HepG2 (cell line): ENCODE results near the gene PRKG1. TPM values are rescaled to one million over a fixed set of nuclear protein-coding genes. Genes with fewer than 3 reads are reported as not detected.

Experiments
- ATAC-seq: fragments of 200-7000 bp; cut with Tn5 transposase; 3 replicates; pipeline ENCODE4 v1.9.1; 2020; ENCODE audit warnings: mild to moderate bottlenecking, moderate library complexity
- BruUV-seq: library from RNA; stranded (reverse); fragments of 400-500 nt; replicated peaks from 2 replicates; lab custom pipeline; 2021; lab: Mats Ljungman, UMichigan
- CTCF ChIA-PET: fragments of 300-600 bp; formaldehyde crosslinking; extraction: SDS; loops from one replicate; lab custom pipeline; 2021; ENCODE audit warnings: low total read pairs, inconsistent platforms, low intra/inter-chr PET ratio; lab: Yijun Ruan, JAX
- POLR2A ChIA-PET: fragments of 350-600 bp; sonication (Branson Sonifier 250); formaldehyde crosslinking; loops from one replicate; lab custom pipeline; 2020; ENCODE audit warnings: antibody characterized with exemption, inconsistent platforms; lab: Yijun Ruan, JAX
- DNase-seq: peaks from one replicate; pipeline ENCODE4 v3.0.0-alpha.2; 2015; ENCODE audit warnings: low spot score
- FAIRE-seq: peaks from 3 replicates; lab custom pipeline; 2011; peaks lifted over from hg19 to GRCh38; lab: Jason Lieb, UNC
- H2AFZ ChIP-seq: one replicate; pipeline ENCODE4 v1.6.1; 2011; ENCODE audit warnings: low read length, inconsistent platforms
- H3K27ac ChIP-seq: fragments of 300-600 bp; 3 replicates; pipeline ENCODE4 v1.8.0; 2011; ENCODE audit warnings: mixed run types, mild to moderate bottlenecking, mixed read lengths, low read length, inconsistent platforms; ENCODE audit not compliant: insufficient read depth; ENCODE audit errors: extremely low read length
- H3K27me3 ChIP-seq, 2 experiments: fragments of 200-600 bp in 1 of 2; 2 replicates in 1 of 2; 3 replicates in 1 of 2; pipeline versions ENCODE4 v1.6.0 to v1.8.0; 2011; ENCODE audit warnings: low read length in 2 of 2, mild to moderate bottlenecking in 2 of 2, moderate library complexity in 2 of 2, inconsistent platforms in 1 of 2; ENCODE audit not compliant: insufficient read depth in 2 of 2, control insufficient read depth in 1 of 2
- H3K36me3 ChIP-seq, 2 experiments: fragments of 200-600 bp in 1 of 2; replicated peaks in 1 of 2; 2 replicates in 1 of 2; 3 replicates in 1 of 2; pipeline versions ENCODE4 v1.5.1 to v1.8.0; 2011; ENCODE audit warnings: low read length in 2 of 2, inconsistent platforms in 1 of 2; ENCODE audit not compliant: insufficient read depth in 2 of 2, control insufficient read depth in 1 of 2
- H3K4me1 ChIP-seq: 2 replicates; pipeline ENCODE4 v1.5.1; 2012; ENCODE audit warnings: low read length, inconsistent platforms; ENCODE audit not compliant: insufficient read depth
- H3K4me2 ChIP-seq: 2 replicates; pipeline ENCODE4 v1.6.0; 2011; ENCODE audit warnings: low read depth, low read length, inconsistent platforms
- H3K4me3 ChIP-seq, 3 experiments: fragments of 200-600 bp in 1 of 3; sonication (generic), shearing (Covaris generic) in 1 of 3; replicated peaks in 1 of 3; 2 replicates each; pipeline ENCODE4 v1.5.1; 2011 to 2016; ENCODE audit warnings: low read length in 3 of 3, inconsistent platforms in 2 of 3, low read depth in 2 of 3, mild to moderate bottlenecking in 2 of 3, control low read depth in 1 of 3, mixed read lengths in 1 of 3; ENCODE audit not compliant: insufficient read depth in 1 of 3
- H3K79me2 ChIP-seq: one replicate; pipeline ENCODE4 v1.6.1; 2011; ENCODE audit warnings: low read length, inconsistent platforms; ENCODE audit not compliant: insufficient read depth
- H3K9ac ChIP-seq: 2 replicates; pipeline ENCODE4 v1.6.0; 2011; ENCODE audit warnings: mild to moderate bottlenecking, low read depth, low read length, inconsistent platforms; ENCODE audit not compliant: insufficient read depth
- H3K9me3 ChIP-seq: 2 replicates; pipeline ENCODE4 v1.5.1; 2012; ENCODE audit warnings: mild to moderate bottlenecking, low read length
- H4K20me1 ChIP-seq: 2 replicates; pipeline ENCODE4 v1.6.0; 2011; ENCODE audit warnings: inconsistent platforms, mild to moderate bottlenecking, low read length, moderate library complexity; ENCODE audit not compliant: insufficient read depth
- NR3C1 ChIP-seq: sonication (generic); formaldehyde crosslinking; IDR thresholded peaks from 2 replicates; pipeline ENCODE4 v1.4.0; 2020; ENCODE audit warnings: missing genetic modification reagents
- POLR2AphosphoS2 ChIP-seq: IDR thresholded peaks from 2 replicates; pipeline ENCODE4 v1.6.1; 2011; ENCODE audit warnings: low read depth, low read length, improper control_type of control experiment
- ZFP62 ChIP-seq: sonication (generic); formaldehyde crosslinking; IDR thresholded peaks from 2 replicates; pipeline ENCODE4 v1.4.0; 2020; ENCODE audit warnings: missing genetic modification reagents
- ZNF296 ChIP-seq: sonication (generic); formaldehyde crosslinking; conservative IDR thresholded peaks from 2 replicates; pipeline ENCODE4 v1.5.0; 2020; ENCODE audit warnings: mild to moderate bottlenecking, missing genetic modification reagents
- ZNF772 ChIP-seq: sonication (generic); formaldehyde crosslinking; IDR thresholded peaks from 2 replicates; pipeline ENCODE4 v1.5.0; 2020; ENCODE audit warnings: mild to moderate bottlenecking, missing genetic modification reagents
- WGBS: methylation state at CpG from one replicate; pipeline ENCODE4 v1.1.6; 2017; ENCODE audit warnings: low lambda C conversion rate; 5-methylcytosine and 5-hydroxymethylcytosine counted together
- in situ Hi-C: cut with HindIII; loops from 2 replicates; pipeline ENCODE4 v1.10.0; 2017; ENCODE audit warnings: low pct_unique_long_range_greater_than_20kb; ENCODE audit not compliant: extremely low pct_ligation_motif_present
- intact Hi-C: fragments of 100-400 bp; cut with micrococcal nuclease; formaldehyde crosslinking; loops from one replicate; pipeline ENCODE4 v1.10.0; 2022; ENCODE audit not compliant: unreplicated experiment
- polyA plus RNA-seq, 8 experiments: library from polyadenylated mRNA; depleted of rRNA in 3 of 8; stranded (reverse) in 7 of 8; unstranded in 1 of 8; fragments of >200 nt; fragmentation: Illumina TruSeq in 4 of 8; extraction: Trizol in 4 of 8; gene quantifications; 2 replicates each; pipeline versions ENCODE4 v1.2.1 to v1.2.3, GENCODE V29; 2011 to 2016; ENCODE audit warnings: low read depth in 4 of 8, missing spikeins in 1 of 8, mixed read lengths in 1 of 8; ENCODE audit not compliant: insufficient read depth in 1 of 8
- total RNA-seq, 5 experiments: library from RNA; depleted of rRNA; stranded (reverse); fragments of >200 nt; fragmentation: Illumina TruSeq; extraction: Trizol; gene quantifications; 2 replicates each; pipeline ENCODE4 v1.2.3, GENCODE V29; 2016; ENCODE audit warnings: low read depth in 1 of 5
- TF ChIP-seq, protein P1 (sequence below): sonication (generic); formaldehyde crosslinking; IDR thresholded peaks from 2 replicates; pipeline ENCODE4 v1.5.0; 2020; ENCODE audit warnings: mild to moderate bottlenecking, missing genetic modification reagents, moderate library complexity
- TF ChIP-seq, protein P2 (sequence below): sonication (generic); formaldehyde crosslinking; IDR thresholded peaks from 2 replicates; pipeline ENCODE4 v1.5.0; 2020; ENCODE audit warnings: missing genetic modification reagents
- TF ChIP-seq, protein P3 (sequence below): sonication (generic); formaldehyde crosslinking; IDR thresholded peaks from 2 replicates; pipeline ENCODE4 v1.5.1; 2020; ENCODE audit warnings: mild to moderate bottlenecking, missing genetic modification reagents, moderate library complexity
- TF ChIP-seq, protein P4 (sequence below): IDR thresholded peaks from 2 replicates; pipeline ENCODE4 v1.6.1; 2012; ENCODE audit warnings: low read depth, low read length, improper control_type of control experiment

The PRKG1 gene
- total and polyA plus RNA-seq, 2 of the 13 experiments (the other 11 are each of a cell fraction or from before 2014, with no cell fraction given): 0.01 TPM; not detected in 1

DNA sequence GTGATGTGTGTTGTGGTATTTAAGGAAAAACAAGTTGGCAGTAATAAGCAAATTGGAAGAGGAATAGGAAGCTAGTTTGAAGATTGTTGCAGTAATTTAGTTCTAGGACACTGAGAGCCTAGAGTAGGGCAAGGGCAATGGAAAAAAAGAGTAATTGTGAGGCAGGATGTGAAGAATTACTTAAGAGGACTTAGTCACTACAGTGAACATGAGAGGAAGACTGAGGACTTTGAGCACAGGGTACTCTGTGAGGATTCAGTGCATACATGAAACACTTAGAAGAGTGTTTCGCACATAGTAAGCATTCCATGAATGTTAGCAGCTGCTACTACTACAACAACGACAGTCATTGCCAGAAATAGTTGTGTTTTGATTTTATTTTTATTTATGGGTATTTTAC lies 1208.9 kb downstream of the PRKG1 start:
- H3K79me2 ChIP-seq: no peaks in the 10 kb centered on the region
- no peak overlapping the region for H3K4me3 ChIP-seq
- no peak overlapping the region for H2AFZ ChIP-seq
- H3K27ac ChIP-seq: no peak overlapping the region
- H4K20me1 ChIP-seq: no peaks in the 10 kb centered on the region
- ChIA-PET CTCF (no interaction called here), POLR2A (no interaction called here)
- DNase-seq (peak; percentile 6), ATAC-seq (no peak), FAIRE-seq (no peak)
- H3K9me3 ChIP-seq: no peaks in the 10 kb centered on the region
- H3K27me3 ChIP-seq: no peaks in the 10 kb centered on the region
- H3K36me3 ChIP-seq: no peaks in the 10 kb centered on the region
- TF ChIP-seq ZNF772: no peak
- TF ChIP-seq ZFP62 (CRISPR knock-in tag): no peak
- TF ChIP-seq POLR2AphosphoS2: no peak
- TF ChIP-seq, protein P1, sequence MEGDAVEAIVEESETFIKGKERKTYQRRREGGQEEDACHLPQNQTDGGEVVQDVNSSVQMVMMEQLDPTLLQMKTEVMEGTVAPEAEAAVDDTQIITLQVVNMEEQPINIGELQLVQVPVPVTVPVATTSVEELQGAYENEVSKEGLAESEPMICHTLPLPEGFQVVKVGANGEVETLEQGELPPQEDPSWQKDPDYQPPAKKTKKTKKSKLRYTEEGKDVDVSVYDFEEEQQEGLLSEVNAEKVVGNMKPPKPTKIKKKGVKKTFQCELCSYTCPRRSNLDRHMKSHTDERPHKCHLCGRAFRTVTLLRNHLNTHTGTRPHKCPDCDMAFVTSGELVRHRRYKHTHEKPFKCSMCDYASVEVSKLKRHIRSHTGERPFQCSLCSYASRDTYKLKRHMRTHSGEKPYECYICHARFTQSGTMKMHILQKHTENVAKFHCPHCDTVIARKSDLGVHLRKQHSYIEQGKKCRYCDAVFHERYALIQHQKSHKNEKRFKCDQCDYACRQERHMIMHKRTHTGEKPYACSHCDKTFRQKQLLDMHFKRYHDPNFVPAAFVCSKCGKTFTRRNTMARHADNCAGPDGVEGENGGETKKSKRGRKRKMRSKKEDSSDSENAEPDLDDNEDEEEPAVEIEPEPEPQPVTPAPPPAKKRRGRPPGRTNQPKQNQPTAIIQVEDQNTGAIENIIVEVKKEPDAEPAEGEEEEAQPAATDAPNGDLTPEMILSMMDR (CRISPR knock-in tag): no peak
- TF ChIP-seq ZNF296 (CRISPR knock-in tag): no peak
- TF ChIP-seq, protein P2, sequence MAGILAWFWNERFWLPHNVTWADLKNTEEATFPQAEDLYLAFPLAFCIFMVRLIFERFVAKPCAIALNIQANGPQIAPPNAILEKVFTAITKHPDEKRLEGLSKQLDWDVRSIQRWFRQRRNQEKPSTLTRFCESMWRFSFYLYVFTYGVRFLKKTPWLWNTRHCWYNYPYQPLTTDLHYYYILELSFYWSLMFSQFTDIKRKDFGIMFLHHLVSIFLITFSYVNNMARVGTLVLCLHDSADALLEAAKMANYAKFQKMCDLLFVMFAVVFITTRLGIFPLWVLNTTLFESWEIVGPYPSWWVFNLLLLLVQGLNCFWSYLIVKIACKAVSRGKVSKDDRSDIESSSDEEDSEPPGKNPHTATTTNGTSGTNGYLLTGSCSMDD (CRISPR knock-in tag): no peak
- TF ChIP-seq, protein P3, sequence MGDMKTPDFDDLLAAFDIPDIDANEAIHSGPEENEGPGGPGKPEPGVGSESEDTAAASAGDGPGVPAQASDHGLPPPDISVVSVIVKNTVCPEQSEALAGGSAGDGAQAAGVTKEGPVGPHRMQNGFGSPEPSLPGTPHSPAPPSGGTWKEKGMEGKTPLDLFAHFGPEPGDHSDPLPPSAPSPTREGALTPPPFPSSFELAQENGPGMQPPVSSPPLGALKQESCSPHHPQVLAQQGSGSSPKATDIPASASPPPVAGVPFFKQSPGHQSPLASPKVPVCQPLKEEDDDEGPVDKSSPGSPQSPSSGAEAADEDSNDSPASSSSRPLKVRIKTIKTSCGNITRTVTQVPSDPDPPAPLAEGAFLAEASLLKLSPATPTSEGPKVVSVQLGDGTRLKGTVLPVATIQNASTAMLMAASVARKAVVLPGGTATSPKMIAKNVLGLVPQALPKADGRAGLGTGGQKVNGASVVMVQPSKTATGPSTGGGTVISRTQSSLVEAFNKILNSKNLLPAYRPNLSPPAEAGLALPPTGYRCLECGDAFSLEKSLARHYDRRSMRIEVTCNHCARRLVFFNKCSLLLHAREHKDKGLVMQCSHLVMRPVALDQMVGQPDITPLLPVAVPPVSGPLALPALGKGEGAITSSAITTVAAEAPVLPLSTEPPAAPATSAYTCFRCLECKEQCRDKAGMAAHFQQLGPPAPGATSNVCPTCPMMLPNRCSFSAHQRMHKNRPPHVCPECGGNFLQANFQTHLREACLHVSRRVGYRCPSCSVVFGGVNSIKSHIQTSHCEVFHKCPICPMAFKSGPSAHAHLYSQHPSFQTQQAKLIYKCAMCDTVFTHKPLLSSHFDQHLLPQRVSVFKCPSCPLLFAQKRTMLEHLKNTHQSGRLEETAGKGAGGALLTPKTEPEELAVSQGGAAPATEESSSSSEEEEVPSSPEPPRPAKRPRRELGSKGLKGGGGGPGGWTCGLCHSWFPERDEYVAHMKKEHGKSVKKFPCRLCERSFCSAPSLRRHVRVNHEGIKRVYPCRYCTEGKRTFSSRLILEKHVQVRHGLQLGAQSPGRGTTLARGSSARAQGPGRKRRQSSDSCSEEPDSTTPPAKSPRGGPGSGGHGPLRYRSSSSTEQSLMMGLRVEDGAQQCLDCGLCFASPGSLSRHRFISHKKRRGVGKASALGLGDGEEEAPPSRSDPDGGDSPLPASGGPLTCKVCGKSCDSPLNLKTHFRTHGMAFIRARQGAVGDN (CRISPR knock-in tag): no peak
- TF ChIP-seq, protein P4, sequence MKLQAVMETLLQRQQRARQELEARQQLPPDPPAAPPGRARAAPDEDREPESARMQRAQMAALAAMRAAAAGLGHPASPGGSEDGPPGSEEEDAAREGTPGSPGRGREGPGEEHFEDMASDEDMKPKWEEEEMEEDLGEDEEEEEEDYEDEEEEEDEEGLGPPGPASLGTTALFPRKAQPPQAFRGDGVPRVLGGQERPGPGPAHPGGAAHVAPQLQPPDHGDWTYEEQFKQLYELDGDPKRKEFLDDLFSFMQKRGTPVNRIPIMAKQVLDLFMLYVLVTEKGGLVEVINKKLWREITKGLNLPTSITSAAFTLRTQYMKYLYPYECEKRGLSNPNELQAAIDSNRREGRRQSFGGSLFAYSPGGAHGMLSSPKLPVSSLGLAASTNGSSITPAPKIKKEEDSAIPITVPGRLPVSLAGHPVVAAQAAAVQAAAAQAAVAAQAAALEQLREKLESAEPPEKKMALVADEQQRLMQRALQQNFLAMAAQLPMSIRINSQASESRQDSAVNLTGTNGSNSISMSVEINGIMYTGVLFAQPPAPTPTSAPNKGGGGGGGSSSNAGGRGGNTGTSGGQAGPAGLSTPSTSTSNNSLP: no peak
- TF ChIP-seq NR3C1 (CRISPR knock-in tag): no peak
- no TSS peak for BruUV-seq
- intact Hi-C loops: no loop called here
- H3K4me1 ChIP-seq: no peaks in the 10 kb centered on the region
- WGBS: 29% methylated on average over 2 of the region's 2 CpGs
- in situ Hi-C loops: no loop called here
- H3K9ac ChIP-seq: no peak overlapping the region
- no peak overlapping the region for H3K4me2 ChIP-seq
